Measurements from ENCODE around the gene LEF1.

GRCh38 chr4:108004646-108005045 lies 164.1 kb downstream of the LEF1 start:
- TF ChIP-seq POLR2A (IDR thresholded peaks at IDR 0.05): no peak
- TF ChIP-seq CTCF (IDR thresholded peaks at IDR 0.05): no peak
- TF ChIP-seq POLR2AphosphoS5 (IDR thresholded peaks at IDR 0.05): no peak

All from prostate gland (tissue), 2 donors.